Upper lobe of right lung (tissue), 1 donor: ENCODE results near the gene SCYL2. TPM values are rescaled to one million over a fixed set of nuclear protein-coding genes. Genes with fewer than 3 reads are reported as not detected.

Experiments
- ATAC-seq: fragments of 200-7000 bp; cut with Tn5 transposase; one replicate; pipeline ENCODE4 v1.9.1; 2020; ENCODE audit warnings: mild to moderate bottlenecking, moderate library complexity
- DNase-seq: peaks from one replicate; pipeline ENCODE4 v3.0.0-alpha.2; 2020
- H3K27ac ChIP-seq: fragments of 200-600 bp; one replicate; pipeline ENCODE4 v1.8.0; 2022
- H3K27me3 ChIP-seq: fragments of 200-600 bp; one replicate; pipeline ENCODE4 v1.8.0; 2022; ENCODE audit warnings: mild to moderate bottlenecking
- H3K36me3 ChIP-seq: fragments of 200-600 bp; one replicate; pipeline ENCODE4 v1.8.0; 2022
- H3K4me1 ChIP-seq: fragments of 200-600 bp; one replicate; pipeline ENCODE4 v1.8.0; 2022
- H3K4me3 ChIP-seq: fragments of 200-600 bp; one replicate; pipeline ENCODE4 v1.8.0; 2022; ENCODE audit warnings: mild to moderate bottlenecking
- H3K9me3 ChIP-seq: fragments of 200-600 bp; one replicate; pipeline ENCODE4 v1.8.0; 2022
- CTCF ChIP-seq: fragments of 200-600 bp; IDR thresholded peaks from one replicate; pipeline ENCODE4 v1.8.0; 2022; ENCODE audit warnings: antibody characterized with exemption
- intact Hi-C: fragments of 100-400 bp; cut with DNase I; formaldehyde crosslinking; loops from one replicate; pipeline ENCODE4 v1.11.0; 2022
- total RNA-seq: library from RNA; stranded (reverse); fragmentation: NEBNext Ultra II Directional; extraction: Animal tissue kit (Norgen Biotek cat#: 25700); gene quantifications from one replicate; pipeline ENCODE4 v1.2.1, GENCODE V29; 2021
- donor health status: DM: no; HTN: yes; CAD: no; lungs with severe emphysema.

SCYL2 gene
- total RNA-seq, 1 donor from 2014 or later = 40.8 TPM

DNA sequence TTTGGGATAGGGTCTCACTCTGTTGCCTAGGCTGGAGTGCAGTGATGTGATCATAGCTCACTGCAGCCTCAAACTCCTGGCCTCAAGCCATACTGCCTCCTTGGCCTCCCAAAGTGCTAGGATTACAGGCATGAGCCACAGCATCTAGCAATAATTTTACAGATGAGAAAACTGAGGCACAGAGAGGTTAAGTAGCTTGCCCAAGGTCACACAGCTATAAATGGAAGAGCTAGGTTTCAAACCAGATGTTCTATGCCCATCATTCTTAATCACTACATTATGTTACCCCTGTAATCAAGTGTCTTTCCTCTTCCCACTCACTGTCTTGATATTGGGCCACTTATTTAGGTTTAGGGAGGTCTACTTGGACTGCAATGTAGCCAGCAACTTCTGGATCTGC lies 93.5 kb downstream of the SCYL2 start:
- intact Hi-C loops = no loop called here
- no peak for TF ChIP-seq CTCF
- DNase-seq = no peak
- no peaks in the 10 kb centered on the region for H3K36me3 ChIP-seq
- no peak for ATAC-seq
- no peaks in the 10 kb centered on the region for H3K9me3 ChIP-seq
- H3K27ac ChIP-seq = no peak overlapping the region
- peaks cover 8% of the 10 kb centered on the region for H3K27me3 ChIP-seq
- no peaks in the 10 kb centered on the region for H3K4me1 ChIP-seq
- no peak overlapping the region for H3K4me3 ChIP-seq

DNA sequence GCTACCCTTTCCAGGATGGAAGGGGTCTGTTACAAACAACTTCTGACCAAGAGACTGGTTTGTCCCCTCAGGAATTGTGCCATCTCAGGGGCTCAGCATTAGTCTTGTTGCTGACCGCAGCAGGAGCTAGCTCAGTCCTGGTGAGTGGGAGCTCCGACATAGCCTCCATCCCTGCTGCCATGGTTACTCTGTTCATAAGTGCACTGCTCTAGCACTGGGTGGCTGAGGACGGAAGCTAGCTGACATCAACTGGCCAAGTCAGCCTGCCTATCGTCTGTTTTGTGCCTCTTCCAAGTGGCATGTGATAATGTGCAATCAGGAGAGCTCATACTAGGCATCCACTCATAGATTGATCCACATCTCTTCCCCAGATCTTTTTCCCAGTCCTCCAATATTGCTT lies 97.3 kb downstream of the SCYL2 start:
- no peaks in the 10 kb centered on the region for H3K4me1 ChIP-seq
- H3K36me3 ChIP-seq = no peaks in the 10 kb centered on the region
- H3K4me3 ChIP-seq = no peak overlapping the region
- H3K27ac ChIP-seq = no peak overlapping the region
- no peak for DNase-seq
- no peak for TF ChIP-seq CTCF
- no peak for ATAC-seq
- H3K9me3 ChIP-seq = peaks cover 1% of the 10 kb centered on the region
- intact Hi-C loops = no loop called here
- H3K27me3 ChIP-seq = no peaks in the 10 kb centered on the region

DNA sequence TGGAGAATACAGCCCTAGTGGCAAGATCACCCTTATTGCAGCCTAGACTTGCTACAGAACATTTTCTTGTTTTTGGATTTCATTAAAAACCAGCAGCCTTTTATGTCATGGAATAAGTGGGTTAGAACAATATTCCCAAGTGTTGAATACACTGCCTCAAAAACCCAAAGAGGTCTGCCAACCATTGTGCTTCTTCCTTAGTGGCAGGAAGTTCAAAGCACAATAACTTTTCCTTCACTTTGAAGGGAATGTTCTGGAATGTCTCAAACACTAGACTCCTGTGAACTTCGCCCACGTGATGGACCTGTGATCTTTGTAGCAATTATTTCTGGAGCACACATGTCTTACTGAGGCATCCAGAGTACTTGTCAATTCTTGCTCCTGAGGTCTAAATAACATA lies 98.4 kb downstream of the SCYL2 start:
- Histone ChIP-seq H3K9me3 (peaks cover 6% of the 10 kb centered on the region), H3K27me3 (no peaks in the 10 kb centered on the region), H3K4me1 (no peaks in the 10 kb centered on the region), H3K36me3 (no peaks in the 10 kb centered on the region), H3K4me3 (no peak overlapping the region), H3K27ac (no peak overlapping the region)
- DNase-seq (no peak), ATAC-seq (no peak)
- TF ChIP-seq CTCF = no peak
- intact Hi-C loops = no loop called here

DNA sequence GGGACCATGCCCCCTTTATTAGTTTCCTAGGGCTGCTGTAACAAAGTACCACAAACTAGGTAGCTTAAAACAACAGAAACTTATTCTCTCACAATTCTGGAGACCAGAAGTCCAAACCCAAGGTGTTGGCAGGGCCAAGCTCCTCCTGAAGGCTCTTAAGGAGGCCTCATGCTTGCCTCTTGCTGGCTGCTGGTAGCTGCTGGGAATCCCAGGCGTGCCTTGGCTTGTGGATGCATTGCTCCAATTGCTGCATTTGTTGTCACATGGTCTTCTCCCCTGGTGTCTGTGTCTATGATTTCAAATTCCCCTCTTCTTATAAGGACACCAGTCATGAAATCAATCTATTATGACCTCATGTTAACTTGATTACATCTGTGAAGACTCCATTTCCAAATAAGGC lies 101.1 kb downstream of the SCYL2 start:
- H3K36me3 ChIP-seq = no peaks in the 10 kb centered on the region
- peaks cover 6% of the 10 kb centered on the region for H3K9me3 ChIP-seq
- no peak overlapping the region for H3K27ac ChIP-seq
- H3K4me1 ChIP-seq = no peaks in the 10 kb centered on the region
- intact Hi-C loops = no loop called here
- H3K27me3 ChIP-seq = no peaks in the 10 kb centered on the region
- TF ChIP-seq CTCF = no peak
- H3K4me3 ChIP-seq = no peak overlapping the region
- no peak for DNase-seq
- ATAC-seq = no peak

- intact Hi-C loops = no loop called here
Measured at GRCh38 chr12:100371146-100371545, 104.2 kb downstream of the SCYL2 start.

More at GRCh38 chr12:100371146-100371545, 104.2 kb downstream of the SCYL2 start:
- Histone ChIP-seq H3K27me3 (no peaks in the 10 kb centered on the region), H3K36me3 (no peaks in the 10 kb centered on the region), H3K27ac (no peak overlapping the region), H3K9me3 (peaks cover 6% of the 10 kb centered on the region), H3K4me3 (no peak overlapping the region), H3K4me1 (no peaks in the 10 kb centered on the region)
- no peak for TF ChIP-seq CTCF
- ATAC-seq (no peak), DNase-seq (no peak)
